Colonic mucosa (tissue), 4 donors: Measurements from ENCODE around the gene KLF11. TPM values are rescaled to one million over a fixed set of nuclear protein-coding genes. Genes with fewer than 3 reads are reported as not detected.

Experiments
- DNase-seq: peaks from one replicate; pipeline ENCODE4 v3.0.0-alpha.2; 2020
- H3K27ac ChIP-seq: fragments of 200-600 bp; one replicate; pipeline ENCODE4 v1.8.0; 2021
- H3K27me3 ChIP-seq: fragments of 200-600 bp; one replicate; pipeline ENCODE4 v1.8.0; 2021
- H3K36me3 ChIP-seq: fragments of 200-600 bp; one replicate; pipeline ENCODE4 v1.8.0; 2021
- H3K4me1 ChIP-seq: fragments of 200-600 bp; one replicate; pipeline ENCODE4 v1.8.0; 2021; ENCODE audit warnings: mild to moderate bottlenecking
- H3K4me3 ChIP-seq: fragments of 200-600 bp; one replicate; pipeline ENCODE4 v1.8.0; 2021
- H3K9ac ChIP-seq, 2 donors: one replicate each; pipeline ENCODE4 v1.7.0; 2013; ENCODE audit warnings: control low read depth in 2 of 2, low read depth in 2 of 2, low read length in 2 of 2
- H3K9me3 ChIP-seq: fragments of 200-600 bp; one replicate; pipeline ENCODE4 v1.8.0; 2021
- intact Hi-C: fragments of 100-400 bp; cut with DNase I; formaldehyde crosslinking; loops from one replicate; pipeline ENCODE4 v1.14.1; 2022
- total RNA-seq, 2 donors: library from RNA; stranded (reverse); fragmentation: NEBNext Ultra II Directional in 1 of 2; extraction: Animal tissue kit (Norgen Biotek cat#: 25700) in 1 of 2; gene quantifications; one replicate each; pipeline ENCODE4 v1.2.1, GENCODE V29; 2021
- TF ChIP-seq, protein P1 (sequence below): fragments of 200-600 bp; IDR thresholded peaks from one replicate; pipeline ENCODE4 v1.8.0; 2022; ENCODE audit warnings: antibody characterized with exemption, mild to moderate bottlenecking
- donor health status: healthy.
- donor health status: DM: no; HTN: no; CAD: no.
- donor health status: DM: no; HTN: no; CAD: no.

The KLF11 gene
- total RNA-seq, 2 donors from 2014 or later, result 6.6 to 11.2 TPM

GRCh38 chr2:10053351-10053750, 10.0 kb downstream of the KLF11 start:
- H3K9ac ChIP-seq, result no peak overlapping the region
- no peaks in the 10 kb centered on the region for H3K27me3 ChIP-seq
- TF ChIP-seq, protein P1, sequence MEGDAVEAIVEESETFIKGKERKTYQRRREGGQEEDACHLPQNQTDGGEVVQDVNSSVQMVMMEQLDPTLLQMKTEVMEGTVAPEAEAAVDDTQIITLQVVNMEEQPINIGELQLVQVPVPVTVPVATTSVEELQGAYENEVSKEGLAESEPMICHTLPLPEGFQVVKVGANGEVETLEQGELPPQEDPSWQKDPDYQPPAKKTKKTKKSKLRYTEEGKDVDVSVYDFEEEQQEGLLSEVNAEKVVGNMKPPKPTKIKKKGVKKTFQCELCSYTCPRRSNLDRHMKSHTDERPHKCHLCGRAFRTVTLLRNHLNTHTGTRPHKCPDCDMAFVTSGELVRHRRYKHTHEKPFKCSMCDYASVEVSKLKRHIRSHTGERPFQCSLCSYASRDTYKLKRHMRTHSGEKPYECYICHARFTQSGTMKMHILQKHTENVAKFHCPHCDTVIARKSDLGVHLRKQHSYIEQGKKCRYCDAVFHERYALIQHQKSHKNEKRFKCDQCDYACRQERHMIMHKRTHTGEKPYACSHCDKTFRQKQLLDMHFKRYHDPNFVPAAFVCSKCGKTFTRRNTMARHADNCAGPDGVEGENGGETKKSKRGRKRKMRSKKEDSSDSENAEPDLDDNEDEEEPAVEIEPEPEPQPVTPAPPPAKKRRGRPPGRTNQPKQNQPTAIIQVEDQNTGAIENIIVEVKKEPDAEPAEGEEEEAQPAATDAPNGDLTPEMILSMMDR, result no peak
- H3K9me3 ChIP-seq, result no peaks in the 10 kb centered on the region
- no peaks in the 10 kb centered on the region for H3K36me3 ChIP-seq
- no peak overlapping the region for H3K4me3 ChIP-seq
- peaks cover 11% of the 10 kb centered on the region for H3K4me1 ChIP-seq
- intact Hi-C loops, result no loop called here
- DNase-seq, result no peak
- no peak overlapping the region for H3K27ac ChIP-seq

GRCh38 chr2:10054424-10054823, 11.1 kb downstream of the KLF11 start:
- intact Hi-C loops, result no loop called here
- DNase-seq, result no peak

GRCh38 chr2:10054976-10055375, 11.6 kb downstream of the KLF11 start:
- TF ChIP-seq, protein P1, result no peak
- H3K4me1 ChIP-seq, result peaks cover 11% of the 10 kb centered on the region
- intact Hi-C loops, result no loop called here

More at GRCh38 chr2:10054424-10054823, 11.1 kb downstream of the KLF11 start:
- H3K27me3 ChIP-seq, result no peaks in the 10 kb centered on the region
- no peaks in the 10 kb centered on the region for H3K9me3 ChIP-seq
- no peak overlapping the region for H3K27ac ChIP-seq
- no peaks in the 10 kb centered on the region for H3K36me3 ChIP-seq
- H3K4me1 ChIP-seq, result peaks cover 11% of the 10 kb centered on the region
- TF ChIP-seq, protein P1, result no peak
- no peak overlapping the region for H3K9ac ChIP-seq
- no peak overlapping the region for H3K4me3 ChIP-seq

GRCh38 chr2:10056439-10056838, 13.1 kb downstream of the KLF11 start:
- DNase-seq, result no peak
- intact Hi-C loops, result no loop called here
- no peak overlapping the region for H3K27ac ChIP-seq
- no peak overlapping the region for H3K9ac ChIP-seq
- no peaks in the 10 kb centered on the region for H3K27me3 ChIP-seq
- no peaks in the 10 kb centered on the region for H3K9me3 ChIP-seq
- TF ChIP-seq, protein P1, result no peak
- H3K4me1 ChIP-seq, result peaks cover 11% of the 10 kb centered on the region
- H3K36me3 ChIP-seq, result no peaks in the 10 kb centered on the region
- no peak overlapping the region for H3K4me3 ChIP-seq

More at GRCh38 chr2:10054976-10055375, 11.6 kb downstream of the KLF11 start:
- Histone ChIP-seq H3K4me3 (no peak overlapping the region), H3K36me3 (no peaks in the 10 kb centered on the region), H3K9ac (no peak overlapping the region), H3K27me3 (no peaks in the 10 kb centered on the region), H3K27ac (no peak overlapping the region), H3K9me3 (no peaks in the 10 kb centered on the region)
- DNase-seq, result no peak

- intact Hi-C loops, result no loop called here
- TF ChIP-seq, protein P1, result no peak
Measured at GRCh38 chr2:10057231-10058107, 14.1 kb downstream of the KLF11 start.

More at GRCh38 chr2:10057231-10058107, 14.1 kb downstream of the KLF11 start:
- peak overlapping the region; percentile 74 for H3K27ac ChIP-seq
- H3K4me1 ChIP-seq, result peaks cover 11% of the 10 kb centered on the region
- no peaks in the 10 kb centered on the region for H3K27me3 ChIP-seq
- H3K9ac ChIP-seq, result peak overlapping the region; percentile 18 to 49
- peak; percentile 81 for DNase-seq
- H3K36me3 ChIP-seq, result no peaks in the 10 kb centered on the region
- H3K9me3 ChIP-seq, result no peaks in the 10 kb centered on the region
- peak overlapping the region; percentile 25 for H3K4me3 ChIP-seq
